Subcutaneous adipose tissue (tissue), 4 donors: ENCODE data around the gene RARA. TPM values are rescaled to one million over a fixed set of nuclear protein-coding genes. Genes with fewer than 3 reads are reported as not detected.

Experiments
- CTCF ChIP-seq: fragments of 450-650 bp; IDR thresholded peaks from one replicate; pipeline ENCODE4 v1.5.1; 2016; ENCODE audit warnings: low read depth, mild to moderate bottlenecking, control low read depth, antibody characterized with exemption, moderate library complexity
- total RNA-seq, 4 donors: library from RNA; depleted of rRNA; stranded (reverse); fragments of >200 nt; gene quantifications; one replicate each; pipeline ENCODE4 v1.1.0, GENCODE V29; 2016

RARA gene
- total RNA-seq, 4 donors from 2014 or later: 13.9 to 21.5 (median 17.9) TPM

- no peak for TF ChIP-seq CTCF
These were observed 19.4 kb downstream of the RARA start for GRCh38 chr17:40328386-40328766.

DNA sequence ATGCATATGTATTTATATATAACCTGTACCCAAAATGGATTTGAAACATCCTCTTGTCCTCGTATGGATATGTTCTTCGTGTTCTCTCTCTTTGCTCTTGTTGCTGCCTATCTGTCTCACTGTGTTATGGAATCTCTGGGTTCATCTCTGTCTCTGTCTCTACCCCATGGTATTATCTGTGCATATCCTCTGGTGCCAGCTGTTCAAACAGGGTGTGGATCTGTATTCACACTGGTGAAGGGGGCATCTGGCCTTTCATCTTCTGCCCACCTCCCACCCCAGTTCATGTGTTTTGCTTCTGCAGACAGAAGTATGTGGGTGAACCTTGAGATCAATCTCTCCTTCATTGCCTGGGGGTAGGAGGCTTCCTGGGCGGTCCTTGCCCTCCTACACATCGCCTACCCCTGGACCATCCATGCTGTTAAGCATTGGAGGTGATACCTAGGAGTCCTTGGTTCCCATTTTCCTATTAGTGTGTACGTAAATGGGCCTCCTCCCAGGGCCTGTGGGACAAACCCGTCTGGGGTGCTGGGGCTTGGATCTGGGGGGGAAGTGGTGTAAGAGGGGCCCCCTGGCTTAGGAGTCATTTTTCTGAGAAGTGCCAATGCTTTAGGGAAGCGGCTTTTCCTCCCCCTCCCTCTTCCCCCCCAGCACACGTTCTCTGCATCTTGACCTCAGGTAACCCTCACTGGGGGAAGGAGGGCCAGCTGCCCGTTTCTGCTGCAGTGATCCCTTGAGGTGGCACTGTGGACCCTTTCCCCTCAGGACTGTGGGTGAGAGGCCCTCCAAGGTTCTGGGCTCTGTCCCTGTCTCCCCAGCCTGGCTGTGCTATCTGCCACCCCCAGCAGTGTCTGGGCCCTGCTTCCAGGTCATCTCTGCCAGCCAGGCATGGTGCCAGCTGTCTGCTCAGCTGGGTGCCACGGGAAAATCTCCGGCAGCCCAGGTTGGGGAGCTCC is 21.1 kb downstream of the RARA start:
- TF ChIP-seq CTCF: no peak

DNA sequence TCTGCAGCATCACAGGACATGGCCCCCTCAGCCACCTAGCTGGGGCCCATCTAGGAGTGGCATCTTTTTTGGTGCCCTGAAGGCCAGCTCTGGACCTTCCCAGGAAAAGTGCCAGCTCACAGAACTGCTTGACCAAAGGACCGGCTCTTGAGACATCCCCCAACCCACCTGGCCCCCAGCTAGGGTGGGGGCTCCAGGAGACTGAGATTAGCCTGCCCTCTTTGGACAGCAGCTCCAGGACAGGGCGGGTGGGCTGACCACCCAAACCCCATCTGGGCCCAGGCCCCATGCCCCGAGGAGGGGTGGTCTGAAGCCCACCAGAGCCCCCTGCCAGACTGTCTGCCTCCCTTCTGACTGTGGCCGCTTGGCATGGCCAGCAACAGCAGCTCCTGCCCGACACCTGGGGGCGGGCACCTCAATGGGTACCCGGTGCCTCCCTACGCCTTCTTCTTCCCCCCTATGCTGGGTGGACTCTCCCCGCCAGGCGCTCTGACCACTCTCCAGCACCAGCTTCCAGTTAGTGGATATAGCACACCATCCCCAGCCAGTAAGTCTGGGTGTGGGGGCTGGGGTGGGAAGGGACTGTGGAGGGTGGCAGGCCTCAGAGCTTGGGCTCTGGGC is 22.0 kb downstream of the RARA start:
- no peak for TF ChIP-seq CTCF

DNA sequence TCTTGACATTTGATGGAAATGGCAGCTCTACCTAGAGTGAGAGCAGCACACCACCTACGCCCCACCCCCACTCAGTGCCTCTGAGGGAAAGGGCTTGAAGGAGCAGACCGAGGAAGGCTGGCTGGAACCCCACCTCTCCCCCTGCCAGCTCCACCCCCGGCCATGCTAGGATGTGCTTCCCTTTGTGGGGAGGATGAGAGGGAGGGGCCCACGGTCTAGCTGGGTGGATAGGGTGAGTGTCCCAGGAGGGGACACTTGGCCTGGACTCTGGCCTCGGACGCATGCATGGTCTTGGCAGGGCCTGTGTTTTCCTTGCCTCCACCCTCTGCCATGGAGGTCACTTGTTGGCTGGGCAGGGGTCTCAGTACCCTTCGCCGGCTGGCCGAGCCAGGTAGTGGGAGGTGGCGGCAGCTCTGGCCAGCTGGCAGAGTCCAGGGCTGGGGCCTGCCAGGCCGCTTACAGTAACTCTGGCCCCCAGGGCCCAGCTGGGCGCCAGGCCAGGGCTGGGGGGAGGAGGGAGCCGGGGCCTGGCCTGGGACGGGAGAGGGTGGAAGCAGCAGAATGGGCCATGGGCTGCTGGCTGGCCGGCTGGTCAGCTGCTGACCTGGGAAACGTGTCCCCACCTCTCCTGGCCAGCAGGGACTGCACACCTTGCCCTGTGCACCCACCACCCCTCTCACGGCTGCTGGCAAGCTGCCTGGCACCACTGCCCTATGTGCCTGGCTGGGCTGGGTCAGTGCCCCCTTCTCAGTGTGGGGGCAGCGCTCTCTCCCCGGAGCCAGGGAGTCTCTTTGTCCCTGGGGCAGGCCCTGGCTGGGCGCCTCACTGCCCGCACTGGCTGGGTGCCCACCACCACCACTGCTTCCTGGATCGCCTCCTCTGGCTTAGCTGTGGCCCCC is 23.0 kb downstream of the RARA start:
- TF ChIP-seq CTCF: no peak

DNA sequence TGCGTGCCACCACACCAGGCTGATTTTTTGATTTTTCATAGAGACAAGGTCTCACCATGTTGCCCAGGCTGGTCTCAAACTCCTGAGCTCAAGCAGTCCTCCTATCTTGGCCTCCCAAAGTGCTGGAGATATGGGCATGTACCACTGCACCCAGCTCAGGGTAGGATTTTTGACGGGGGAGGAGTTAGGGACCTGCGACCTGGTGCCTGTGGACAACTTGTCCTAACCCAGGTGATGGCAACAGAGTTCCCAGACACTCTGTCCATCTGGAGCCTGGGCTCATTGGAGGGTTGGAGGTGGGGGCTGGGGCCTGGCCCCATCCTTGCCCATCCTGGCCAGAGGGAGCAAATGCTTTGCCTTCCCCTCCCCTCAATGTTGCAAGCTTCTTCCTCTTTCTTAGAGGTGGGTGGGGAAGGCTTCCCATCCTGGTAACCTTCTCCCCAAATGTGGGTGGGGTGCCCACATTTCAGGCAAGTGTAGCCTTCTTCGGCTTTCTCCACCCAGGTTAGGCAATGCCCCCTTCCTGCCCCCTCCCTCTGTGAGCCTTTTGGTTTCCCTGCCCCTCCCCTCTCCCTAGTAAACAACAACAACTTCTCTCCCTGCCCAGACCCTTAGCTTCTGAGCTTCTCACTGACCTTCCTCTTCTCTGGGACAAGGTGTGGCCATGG is 24.9 kb downstream of the RARA start:
- no peak for TF ChIP-seq CTCF

DNA sequence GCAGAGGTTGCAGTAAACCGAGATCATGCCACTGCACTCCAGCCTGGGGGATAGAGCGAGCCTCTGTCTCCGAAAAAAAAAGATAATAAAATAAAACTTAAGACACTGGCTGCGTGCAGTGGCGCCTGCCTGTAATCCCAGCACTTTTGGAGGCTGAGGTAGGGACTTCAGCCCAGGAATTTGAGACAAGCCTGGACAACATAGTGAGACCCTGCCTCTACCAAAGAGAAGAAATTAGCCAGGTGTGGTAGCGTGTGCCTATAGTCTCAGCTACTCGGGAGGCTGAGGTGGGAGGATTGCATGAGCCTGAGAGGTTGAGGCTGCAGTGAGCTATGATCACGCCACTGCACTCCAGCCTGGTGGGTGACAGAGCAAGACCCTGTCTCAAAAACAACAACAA is 26.6 kb downstream of the RARA start:
- TF ChIP-seq CTCF: no peak
